Right lobe of liver (tissue), 4 donors: ENCODE measurements around the gene MYO16.

Experiments
- POLR2A ChIP-seq: fragments of 450-650 bp; IDR thresholded peaks from one replicate; pipeline ENCODE4 v1.6.1; 2017; ENCODE audit warnings: antibody characterized with exemption, mild to moderate bottlenecking
- TF ChIP-seq, protein P1 (sequence below), 4 donors: fragments of 200-600 bp in 3 of 4; fragments of 450-650 bp in 1 of 4; IDR thresholded peaks; one replicate each; pipeline versions ENCODE4 v1.5.1 to v1.8.0; 2016 to 2022; ENCODE audit warnings: antibody characterized with exemption in 4 of 4, mild to moderate bottlenecking in 2 of 4
- donor health status: DM: no; HTN: no; CAD: no.
- donor health status: DM: no; HTN: no; CAD: no.
- donor health status: DM: no; HTN: yes; CAD: no.

- TF ChIP-seq, protein P1, sequence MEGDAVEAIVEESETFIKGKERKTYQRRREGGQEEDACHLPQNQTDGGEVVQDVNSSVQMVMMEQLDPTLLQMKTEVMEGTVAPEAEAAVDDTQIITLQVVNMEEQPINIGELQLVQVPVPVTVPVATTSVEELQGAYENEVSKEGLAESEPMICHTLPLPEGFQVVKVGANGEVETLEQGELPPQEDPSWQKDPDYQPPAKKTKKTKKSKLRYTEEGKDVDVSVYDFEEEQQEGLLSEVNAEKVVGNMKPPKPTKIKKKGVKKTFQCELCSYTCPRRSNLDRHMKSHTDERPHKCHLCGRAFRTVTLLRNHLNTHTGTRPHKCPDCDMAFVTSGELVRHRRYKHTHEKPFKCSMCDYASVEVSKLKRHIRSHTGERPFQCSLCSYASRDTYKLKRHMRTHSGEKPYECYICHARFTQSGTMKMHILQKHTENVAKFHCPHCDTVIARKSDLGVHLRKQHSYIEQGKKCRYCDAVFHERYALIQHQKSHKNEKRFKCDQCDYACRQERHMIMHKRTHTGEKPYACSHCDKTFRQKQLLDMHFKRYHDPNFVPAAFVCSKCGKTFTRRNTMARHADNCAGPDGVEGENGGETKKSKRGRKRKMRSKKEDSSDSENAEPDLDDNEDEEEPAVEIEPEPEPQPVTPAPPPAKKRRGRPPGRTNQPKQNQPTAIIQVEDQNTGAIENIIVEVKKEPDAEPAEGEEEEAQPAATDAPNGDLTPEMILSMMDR (IDR thresholded peaks at IDR 0.05), result no peak
- TF ChIP-seq POLR2A, result no peak
These were observed 583.2 kb downstream of the MYO16 start for GRCh38 chr13:109212650-109213049.
